LNCAP (cell line): ENCODE data around the gene FAM177B.

Experiments
- TF ChIP-seq, protein P1 (sequence below): fragments of 450-650 bp; IDR thresholded peaks from 2 replicates; pipeline ENCODE4 v1.5.1; 2017; ENCODE audit warnings: mild to moderate bottlenecking

Gene FAM177B

DNA sequence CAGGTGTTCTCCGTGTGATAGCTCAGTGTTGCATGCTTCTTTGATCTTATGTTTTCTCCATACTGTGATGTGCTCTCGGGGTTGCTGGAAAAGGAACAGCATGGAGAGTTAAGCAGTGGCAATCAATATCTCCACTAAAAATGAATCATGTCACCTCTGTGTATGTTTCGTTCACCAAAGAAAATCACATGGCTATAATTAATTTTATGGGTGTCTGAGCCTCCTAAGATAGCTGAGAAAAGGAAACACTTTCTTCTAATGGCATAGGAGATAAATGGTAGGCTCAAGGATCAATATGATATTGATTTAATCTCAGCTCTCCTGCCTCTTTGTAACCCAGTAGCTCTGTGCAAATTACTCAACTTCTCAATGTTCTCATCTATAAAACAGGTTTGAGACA is 14.3 kb downstream of the FAM177B start:
- TF ChIP-seq, protein P1, sequence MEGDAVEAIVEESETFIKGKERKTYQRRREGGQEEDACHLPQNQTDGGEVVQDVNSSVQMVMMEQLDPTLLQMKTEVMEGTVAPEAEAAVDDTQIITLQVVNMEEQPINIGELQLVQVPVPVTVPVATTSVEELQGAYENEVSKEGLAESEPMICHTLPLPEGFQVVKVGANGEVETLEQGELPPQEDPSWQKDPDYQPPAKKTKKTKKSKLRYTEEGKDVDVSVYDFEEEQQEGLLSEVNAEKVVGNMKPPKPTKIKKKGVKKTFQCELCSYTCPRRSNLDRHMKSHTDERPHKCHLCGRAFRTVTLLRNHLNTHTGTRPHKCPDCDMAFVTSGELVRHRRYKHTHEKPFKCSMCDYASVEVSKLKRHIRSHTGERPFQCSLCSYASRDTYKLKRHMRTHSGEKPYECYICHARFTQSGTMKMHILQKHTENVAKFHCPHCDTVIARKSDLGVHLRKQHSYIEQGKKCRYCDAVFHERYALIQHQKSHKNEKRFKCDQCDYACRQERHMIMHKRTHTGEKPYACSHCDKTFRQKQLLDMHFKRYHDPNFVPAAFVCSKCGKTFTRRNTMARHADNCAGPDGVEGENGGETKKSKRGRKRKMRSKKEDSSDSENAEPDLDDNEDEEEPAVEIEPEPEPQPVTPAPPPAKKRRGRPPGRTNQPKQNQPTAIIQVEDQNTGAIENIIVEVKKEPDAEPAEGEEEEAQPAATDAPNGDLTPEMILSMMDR = no peak

DNA sequence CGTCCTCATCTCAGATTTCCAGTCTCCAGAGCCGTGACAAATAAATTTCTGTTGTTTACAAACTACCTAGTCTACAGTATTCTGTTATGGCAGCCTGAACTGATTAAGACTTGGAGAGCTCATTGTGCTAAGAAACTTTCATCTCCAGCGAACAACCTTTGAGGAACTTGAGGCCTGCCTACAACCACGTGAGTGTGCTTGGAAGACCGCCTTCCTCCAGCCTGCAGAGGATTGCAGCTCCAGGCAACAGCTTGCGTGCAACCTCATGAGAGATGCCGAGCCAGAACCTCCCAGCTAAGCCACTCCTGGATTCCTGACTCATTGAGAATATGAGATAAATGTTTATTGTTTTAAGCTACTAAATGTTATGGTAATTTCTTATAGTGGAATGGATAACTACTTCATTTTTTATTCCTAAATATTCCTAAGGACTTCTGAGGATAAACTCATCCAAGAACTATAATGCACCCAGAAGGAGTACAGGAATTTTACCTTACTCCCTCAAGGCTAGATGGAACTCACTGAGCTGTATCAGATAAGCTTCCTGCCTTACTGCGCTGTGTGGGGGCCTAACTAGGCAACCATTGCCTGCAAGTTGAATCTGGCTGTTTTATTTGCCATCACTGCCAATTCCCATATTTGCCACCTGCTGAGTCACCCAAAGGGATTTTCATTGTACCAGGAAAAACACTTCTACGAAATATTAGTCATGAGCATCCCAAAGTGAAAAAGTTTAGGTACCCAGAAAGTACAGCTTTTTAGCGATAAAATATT is 17.6 kb downstream of the FAM177B start:
- TF ChIP-seq, protein P1 = no peak

DNA sequence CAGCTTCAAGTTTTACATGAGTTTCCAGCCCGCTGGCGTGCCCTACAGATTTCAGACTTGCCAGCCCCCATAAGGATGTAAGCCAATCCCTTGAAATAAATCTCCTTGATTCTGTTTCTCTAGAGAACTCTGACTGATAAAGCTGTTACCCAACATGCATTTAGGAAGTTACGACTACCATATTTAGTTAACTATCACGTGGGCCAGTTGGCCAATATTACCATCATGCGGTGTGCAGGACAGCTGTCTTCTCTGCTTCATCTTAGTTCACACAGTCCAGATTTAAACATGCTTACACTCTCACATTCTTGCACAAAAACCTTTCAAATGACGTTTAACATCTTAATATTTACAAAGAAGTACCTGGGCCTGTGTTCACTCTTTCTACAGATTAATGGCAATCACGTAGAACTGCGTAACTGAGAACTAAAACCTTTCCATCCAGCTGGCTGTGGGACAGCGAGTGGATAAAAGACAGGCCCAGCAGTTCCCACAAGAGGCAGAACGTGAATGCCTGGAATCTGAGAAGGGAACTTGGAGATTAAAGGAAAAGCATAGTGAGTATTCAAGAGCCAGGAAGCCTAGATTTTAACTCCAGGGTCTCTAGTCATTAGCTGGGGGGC is 20.8 kb downstream of the FAM177B start:
- TF ChIP-seq, protein P1 = no peak

DNA sequence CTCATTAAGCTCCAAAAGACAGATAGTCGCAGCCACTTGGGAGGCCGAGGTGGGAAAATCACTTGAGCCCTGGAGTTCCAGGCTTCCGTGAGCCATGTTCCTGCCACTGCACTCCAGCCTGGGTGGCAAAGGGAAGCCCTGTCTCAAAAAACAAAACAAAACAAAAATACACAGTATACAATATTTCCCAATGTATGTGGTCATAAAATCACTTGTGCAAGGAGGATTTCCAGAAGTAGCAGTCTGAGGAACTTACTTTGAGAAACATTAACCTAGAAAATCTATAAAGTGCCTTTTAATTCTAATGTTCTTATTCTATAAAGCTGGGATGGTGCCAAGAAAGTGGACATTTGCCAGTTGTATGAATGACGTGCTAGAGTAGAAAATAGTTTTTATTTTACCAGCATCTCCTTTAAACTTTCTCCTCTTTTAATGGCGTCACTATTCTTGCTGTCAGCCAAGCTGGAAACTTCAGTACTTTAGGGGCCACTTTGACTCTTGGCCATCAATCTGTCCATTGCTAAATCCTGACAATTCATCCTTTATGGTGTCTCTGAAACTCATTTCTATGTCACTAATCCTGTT is 22.5 kb downstream of the FAM177B start:
- TF ChIP-seq, protein P1 = no peak

DNA sequence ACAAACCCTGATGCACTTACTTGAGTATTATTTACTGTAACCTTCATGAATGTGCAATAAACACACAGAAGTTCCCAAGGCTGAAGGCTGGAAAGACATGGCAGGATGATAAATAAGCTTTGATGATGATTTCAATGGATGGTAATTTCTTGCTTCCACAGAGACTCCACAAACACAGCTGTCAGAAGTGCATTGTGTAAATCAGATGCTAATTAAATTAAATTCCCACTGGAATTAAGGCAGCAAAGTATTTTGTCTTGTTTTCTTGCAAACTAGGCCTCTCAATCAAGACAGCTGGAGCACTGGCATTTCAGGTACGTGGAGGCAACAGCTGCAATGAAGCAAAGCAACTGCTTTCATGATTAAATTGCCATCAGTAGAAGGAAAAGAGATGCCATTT is 24.1 kb downstream of the FAM177B start:
- TF ChIP-seq, protein P1 = no peak

DNA sequence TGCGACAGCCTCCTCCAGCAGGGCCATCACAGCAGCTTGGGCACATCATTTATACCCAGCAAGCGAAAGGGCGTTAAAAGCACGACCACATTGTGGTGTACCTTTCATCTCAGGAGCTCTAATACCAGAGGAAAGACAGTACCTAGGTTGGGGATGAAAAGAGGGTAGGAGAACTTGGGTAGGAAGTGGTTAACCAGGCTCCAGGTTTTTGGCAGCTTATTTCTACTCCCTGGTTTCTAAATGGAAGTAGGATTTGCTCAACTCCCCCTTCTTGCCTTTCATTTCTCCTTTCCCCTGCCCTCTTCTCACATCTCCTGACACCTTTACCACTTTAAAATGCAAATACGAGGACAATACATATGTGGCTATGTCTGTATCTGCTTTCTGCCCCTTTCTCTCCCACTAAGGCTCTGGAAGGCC is 30.2 kb downstream of the FAM177B start:
- TF ChIP-seq, protein P1 = no peak

DNA sequence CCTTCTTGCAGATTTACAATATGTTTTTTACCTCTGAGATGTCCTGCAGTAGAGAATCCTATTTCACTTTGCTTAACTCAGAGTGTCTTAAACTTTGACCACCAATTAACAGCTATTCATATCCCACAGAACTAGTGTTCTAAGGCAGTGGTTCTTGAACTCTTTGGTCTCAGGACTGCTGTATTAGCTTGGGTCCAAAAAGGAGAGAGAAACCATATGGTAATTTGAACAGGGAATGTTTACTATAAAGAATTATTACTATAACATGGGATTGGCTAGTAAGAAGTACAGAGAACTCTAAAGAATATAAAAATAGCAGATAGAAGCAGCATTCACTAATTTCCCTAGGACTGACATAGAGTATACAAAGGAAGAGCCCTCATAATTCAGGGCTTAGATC is 31.6 kb downstream of the FAM177B start:
- TF ChIP-seq, protein P1 = no peak
